Airway epithelial cell (primary cell): ENCODE results near the gene C5orf22. TPM values are rescaled to one million over a fixed set of nuclear protein-coding genes. Genes with fewer than 3 reads are reported as not detected.

Experiments used
- total RNA-seq: library from RNA; depleted of rRNA; stranded (reverse); fragments of >200 nt; gene quantifications from 2 replicates; pipeline ENCODE4 v1.2.3, GENCODE V29; 2015

Gene C5orf22
- 12.1 and 17.8 TPM in 2 replicates for total RNA-seq

GRCh38 chr5:31531888-31532547 is at the start of gene C5orf22, which contains the start of gene DROSHA:
C5orf22 (plus strand) TSS chr5:31532301; CDS start chr5:31532393, 92 bp downstream.
DROSHA (minus strand) TSS chr5:31532093; CDS start chr5:31529059, 3,034 bp downstream.

Other genes with a start within 250 kb of the C5orf22 start
- 28.2 and 32.5 TPM in 2 replicates for gene DROSHA, start 208 bp upstream of the C5orf22 start, total RNA-seq
- gene PDZD2, start 106.8 kb downstream of the C5orf22 start, total RNA-seq: 4.7 and 5.9 TPM in 2 replicates